Effector memory CD4-positive, alpha-beta T cell (primary cell): ENCODE results near the gene SURF2.
"Not testable (repeated sequence)": the region's sequence is repeated elsewhere in the genome, so short reads cannot be mapped to it uniquely, and the experiment has no call there.

Source experiments
- DNase-seq, 3 donors: peaks; one replicate each; pipeline ENCODE4 v3.0.0-alpha.2; 2020
- H3K27ac ChIP-seq: 2 replicates; pipeline ENCODE4 v1.7.0; 2013; ENCODE audit warnings: mild to moderate bottlenecking, low read length, moderate library complexity; ENCODE audit not compliant: insufficient read depth, poor library complexity, severe bottlenecking
- H3K27me3 ChIP-seq: replicated peaks from 2 replicates; pipeline ENCODE4 v1.7.0; 2013; ENCODE audit warnings: mild to moderate bottlenecking, low read length; ENCODE audit not compliant: insufficient read depth, control insufficient read depth, poor library complexity, severe bottlenecking
- H3K36me3 ChIP-seq: 2 replicates; pipeline ENCODE4 v1.7.0; 2013; ENCODE audit warnings: mild to moderate bottlenecking, low read length, moderate library complexity; ENCODE audit not compliant: control insufficient read depth, insufficient read depth
- H3K4me1 ChIP-seq: 2 replicates; pipeline ENCODE4 v1.7.0; 2013; ENCODE audit warnings: low read length, mild to moderate bottlenecking; ENCODE audit not compliant: control insufficient read depth, insufficient read depth, poor library complexity, severe bottlenecking
- H3K4me3 ChIP-seq: 2 replicates; pipeline ENCODE4 v1.7.0; 2013; ENCODE audit warnings: low read length, low read depth, mild to moderate bottlenecking; ENCODE audit not compliant: insufficient read depth, poor library complexity, severe bottlenecking
- H3K9me3 ChIP-seq: 2 replicates; pipeline ENCODE4 v1.7.0; 2013; ENCODE audit warnings: mild to moderate bottlenecking, low read length, moderate library complexity; ENCODE audit not compliant: control insufficient read depth

Gene SURF2

GRCh38 chr9:133385452-133385851 is 29.1 kb downstream of the SURF2 start:
- Histone ChIP-seq H3K4me3 (no peak overlapping the region), H3K27me3 (no peaks in the 10 kb centered on the region), H3K9me3 (no peaks in the 10 kb centered on the region), H3K36me3 (no peaks in the 10 kb centered on the region), H3K4me1 (no peaks in the 10 kb centered on the region), H3K27ac (no peak overlapping the region)
- no peak for DNase-seq

DNA sequence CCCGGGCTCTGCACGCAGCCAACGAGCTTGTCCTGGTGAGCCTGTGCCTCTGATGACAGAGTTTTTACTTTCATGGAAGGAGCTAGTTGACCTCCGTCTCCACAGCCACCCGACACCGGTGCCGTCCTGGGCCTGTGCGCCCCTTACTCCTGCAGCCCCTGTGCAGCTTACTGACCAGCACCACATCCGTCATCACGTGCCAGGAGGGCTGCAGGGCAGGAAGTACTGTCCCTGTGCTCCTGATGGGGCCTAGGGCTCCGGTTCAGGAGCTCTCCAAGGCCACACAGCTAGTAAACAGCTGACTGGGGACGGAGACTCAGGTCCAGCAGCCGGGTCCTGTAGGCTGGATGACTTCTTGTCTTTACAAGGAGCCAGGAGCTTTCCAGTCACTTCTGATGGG is 30.0 kb downstream of the SURF2 start:
- Histone ChIP-seq H3K4me1 (no peaks in the 10 kb centered on the region), H3K36me3 (no peaks in the 10 kb centered on the region), H3K27ac (no peak overlapping the region), H3K4me3 (no peak overlapping the region), H3K9me3 (no peaks in the 10 kb centered on the region), H3K27me3 (no peaks in the 10 kb centered on the region)
- DNase-seq = no peak

DNA sequence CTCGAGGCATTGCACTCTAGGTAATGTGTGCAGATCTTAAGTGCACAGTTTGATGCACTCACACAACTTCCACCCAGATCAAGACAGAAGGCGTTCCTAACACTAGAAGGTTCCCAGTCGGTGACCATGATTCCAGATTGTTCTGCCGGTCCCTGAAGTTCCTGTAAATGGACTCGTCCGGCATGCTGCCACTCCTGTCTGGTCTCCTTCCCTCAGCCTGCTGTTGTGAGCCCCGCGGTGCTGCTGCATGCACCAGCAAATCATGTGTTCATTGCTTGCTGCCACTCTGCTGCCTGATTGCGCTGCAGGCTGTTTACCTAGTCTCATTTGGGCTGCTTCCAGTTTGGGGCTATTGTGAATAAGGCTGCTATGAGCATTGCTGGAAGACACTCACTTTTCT is 31.3 kb downstream of the SURF2 start:
- no peaks in the 10 kb centered on the region for H3K27me3 ChIP-seq
- H3K4me3 ChIP-seq = no peak overlapping the region
- H3K9me3 ChIP-seq = no peaks in the 10 kb centered on the region
- no peak overlapping the region for H3K27ac ChIP-seq
- H3K36me3 ChIP-seq = no peaks in the 10 kb centered on the region
- no peak for DNase-seq
- H3K4me1 ChIP-seq = no peaks in the 10 kb centered on the region

- Histone ChIP-seq H3K27ac (no peak overlapping the region), H3K4me3 (no peak overlapping the region), H3K4me1 (no peaks in the 10 kb centered on the region), H3K36me3 (no peaks in the 10 kb centered on the region), H3K9me3 (no peaks in the 10 kb centered on the region), H3K27me3 (no peaks in the 10 kb centered on the region)
- DNase-seq = no peak
These were observed 32.7 kb downstream of the SURF2 start for GRCh38 chr9:133389025-133389557.

- no peak for DNase-seq
- Histone ChIP-seq H3K4me1 (no peaks in the 10 kb centered on the region), H3K36me3 (no peaks in the 10 kb centered on the region), H3K27ac (no peak overlapping the region), H3K9me3 (no peaks in the 10 kb centered on the region), H3K27me3 (no peaks in the 10 kb centered on the region), H3K4me3 (no peak overlapping the region)
These were observed 33.2 kb downstream of the SURF2 start for GRCh38 chr9:133389562-133389961.

DNA sequence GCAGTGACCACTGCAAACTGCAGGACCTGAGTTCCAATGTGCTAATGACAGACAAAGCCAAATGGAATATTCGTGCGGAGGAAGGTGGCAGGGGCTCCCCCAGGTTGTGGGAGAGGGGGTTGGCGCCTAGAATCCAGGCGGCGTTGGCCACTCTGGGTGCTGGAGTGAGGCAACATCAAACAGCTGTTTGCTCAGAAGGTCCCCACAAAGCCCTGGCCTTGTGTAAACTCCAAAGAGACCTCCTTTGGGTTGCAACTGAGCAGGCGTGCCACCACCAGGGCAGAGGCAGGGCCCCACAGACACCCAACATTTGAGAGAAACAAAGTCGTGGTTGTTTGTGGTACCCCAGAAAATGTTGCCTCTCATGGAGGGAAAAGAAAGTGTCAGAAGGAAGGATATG is 34.4 kb downstream of the SURF2 start:
- H3K27ac ChIP-seq = no peak overlapping the region
- DNase-seq = no peak
- no peaks in the 10 kb centered on the region for H3K36me3 ChIP-seq
- no peaks in the 10 kb centered on the region for H3K9me3 ChIP-seq
- no peak overlapping the region for H3K4me3 ChIP-seq
- H3K27me3 ChIP-seq = no peaks in the 10 kb centered on the region
- no peaks in the 10 kb centered on the region for H3K4me1 ChIP-seq

- H3K27me3 ChIP-seq = not testable (repeated sequence)
These were observed 35.1 kb downstream of the SURF2 start for GRCh38 chr9:133391449-133391848.

GRCh38 chr9:133392308-133392707 is 36.0 kb downstream of the SURF2 start:
- not testable (repeated sequence) for H3K4me1 ChIP-seq, H3K9me3 ChIP-seq, DNase-seq, H3K36me3 ChIP-seq, H3K4me3 ChIP-seq, H3K27ac ChIP-seq, H3K27me3 ChIP-seq

More at GRCh38 chr9:133391449-133391848, 35.1 kb downstream of the SURF2 start:
- H3K4me3 ChIP-seq, H3K9me3 ChIP-seq, DNase-seq, H3K36me3 ChIP-seq, H3K4me1 ChIP-seq, H3K27ac ChIP-seq: not testable (repeated sequence)

- Histone ChIP-seq H3K4me3 (no peak overlapping the region), H3K9me3 (no peaks in the 10 kb centered on the region), H3K4me1 (no peaks in the 10 kb centered on the region), H3K27me3 (no peaks in the 10 kb centered on the region), H3K27ac (no peak overlapping the region), H3K36me3 (no peaks in the 10 kb centered on the region)
- DNase-seq = no peak
These were observed 37.0 kb downstream of the SURF2 start for GRCh38 chr9:133393399-133393798.

DNA sequence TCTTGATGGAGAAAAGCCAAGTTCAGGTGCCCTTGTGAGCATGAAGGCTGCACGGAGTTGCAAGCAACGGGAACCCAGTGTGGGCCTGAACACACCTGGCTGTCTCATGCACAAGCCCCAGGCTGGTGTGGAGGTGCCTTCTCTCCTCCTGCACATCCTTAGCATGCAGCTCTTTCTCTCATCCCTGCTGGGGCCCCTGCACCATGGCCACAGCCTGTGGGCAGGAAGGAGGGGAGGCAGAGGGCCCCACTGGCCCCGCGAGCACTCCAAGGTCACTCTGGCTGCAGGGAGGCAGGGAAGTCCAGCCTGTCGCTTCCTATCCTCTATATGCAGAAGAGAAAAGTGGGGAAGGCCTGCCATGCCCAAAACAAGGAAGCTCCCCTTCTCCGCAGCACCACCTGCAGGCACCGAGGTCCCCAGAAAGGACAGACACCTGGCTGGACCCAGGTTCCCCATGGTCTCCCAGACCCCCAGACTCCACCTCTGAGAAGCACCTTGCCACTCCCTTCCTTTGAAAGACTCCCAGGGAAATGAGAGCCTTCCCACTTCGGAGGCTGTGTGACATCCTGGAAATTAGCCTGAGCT is 38.4 kb downstream of the SURF2 start:
- Histone ChIP-seq H3K4me1 (no peaks in the 10 kb centered on the region), H3K27ac (no peak overlapping the region), H3K27me3 (no peaks in the 10 kb centered on the region), H3K4me3 (no peak overlapping the region), H3K36me3 (no peaks in the 10 kb centered on the region), H3K9me3 (no peaks in the 10 kb centered on the region)
- no peak for DNase-seq
